GM19238 (cell line): ENCODE results near the gene NUAK1.

Experiments
- DNase-seq: peaks from one replicate; pipeline ENCODE4 v3.0.0; 2011; ENCODE audit warnings: low spot score; ENCODE audit not compliant: insufficient read length

NUAK1 gene

DNA sequence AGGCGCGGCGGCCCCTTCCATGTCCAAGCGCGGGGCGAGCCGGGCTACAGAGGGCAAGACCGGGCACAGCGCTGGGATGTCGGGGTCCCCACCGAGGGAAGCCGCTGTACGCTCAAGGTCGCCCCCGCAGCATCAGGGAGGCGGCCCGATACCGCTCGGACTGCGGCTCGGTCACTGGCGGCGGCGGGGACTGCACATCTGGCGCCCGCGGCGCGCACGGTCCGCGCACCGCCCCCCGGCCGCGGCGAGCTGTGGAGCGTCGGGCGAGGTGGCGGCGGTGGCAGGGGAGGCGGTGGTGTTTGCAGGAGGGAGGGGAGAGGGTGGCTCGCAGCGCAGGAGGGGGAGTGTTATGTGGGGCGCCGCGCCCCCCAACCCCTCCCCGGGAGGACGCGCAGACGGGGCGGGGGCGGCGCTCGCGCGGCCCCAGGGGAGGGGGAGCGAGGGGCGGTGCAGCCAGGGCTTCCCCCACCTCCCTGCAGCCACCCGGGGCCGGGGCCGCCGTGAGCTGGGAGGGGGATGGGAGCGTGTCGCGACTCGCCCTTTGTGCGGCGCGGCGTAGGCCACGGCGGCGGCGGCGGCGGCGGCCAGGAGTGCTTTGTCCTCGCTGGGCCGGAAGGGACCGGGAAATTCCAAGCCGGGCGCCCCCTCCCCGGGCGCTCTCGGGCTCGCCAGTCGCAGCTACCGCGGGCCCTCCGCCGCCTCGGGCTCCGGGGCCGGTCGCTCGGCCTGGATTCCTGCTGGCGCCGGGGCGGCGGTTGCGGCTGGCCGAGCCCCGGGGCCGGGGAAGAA is at the start of gene NUAK1:
Gene NUAK1, minus strand, starts transcription at position 322 of the 789 bp plus-strand sequence. Its CDS starts 301 bp downstream, at position 21.
- DNase-seq = no peak

DNA sequence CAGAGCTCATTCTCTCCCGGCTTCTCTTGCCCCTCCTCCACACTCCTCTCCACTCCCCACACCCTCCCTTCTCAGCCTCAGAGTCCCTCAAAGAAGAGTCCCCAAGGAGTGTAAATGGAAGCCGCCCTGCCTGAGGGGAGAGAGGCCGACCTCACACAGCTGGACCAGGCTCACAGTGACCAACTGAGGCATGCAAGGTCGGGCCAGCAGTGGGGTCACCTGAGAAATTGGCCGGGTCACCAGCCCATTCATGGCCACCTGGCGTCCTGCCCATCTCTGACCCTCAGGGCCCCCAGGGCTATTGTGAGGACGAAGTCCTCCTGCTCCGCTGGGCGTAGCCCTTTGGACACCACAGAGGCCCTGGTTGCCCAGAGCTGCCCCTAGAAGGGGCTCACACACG is 49.5 kb upstream of the NUAK1 start:
- no peak for DNase-seq

DNA sequence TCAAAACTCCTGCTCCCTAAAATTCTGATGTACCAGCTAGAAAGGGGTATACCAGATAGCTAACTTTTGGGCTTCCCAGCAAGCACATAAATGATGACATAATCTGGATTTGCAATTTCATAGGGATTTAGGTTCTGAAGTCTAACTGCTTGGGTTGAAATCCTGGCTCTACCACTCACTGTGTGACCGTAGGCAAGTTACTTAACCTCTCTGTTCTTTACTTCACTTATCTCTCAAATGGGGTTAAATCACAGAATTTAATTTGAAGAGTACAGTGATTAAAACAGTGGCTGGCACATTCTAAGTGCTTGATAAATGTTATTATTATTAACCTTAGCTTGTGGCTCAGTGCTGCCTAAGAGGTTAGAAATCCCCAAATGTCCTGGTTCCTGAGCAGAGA is 49.1 kb upstream of the NUAK1 start:
- no peak for DNase-seq

DNA sequence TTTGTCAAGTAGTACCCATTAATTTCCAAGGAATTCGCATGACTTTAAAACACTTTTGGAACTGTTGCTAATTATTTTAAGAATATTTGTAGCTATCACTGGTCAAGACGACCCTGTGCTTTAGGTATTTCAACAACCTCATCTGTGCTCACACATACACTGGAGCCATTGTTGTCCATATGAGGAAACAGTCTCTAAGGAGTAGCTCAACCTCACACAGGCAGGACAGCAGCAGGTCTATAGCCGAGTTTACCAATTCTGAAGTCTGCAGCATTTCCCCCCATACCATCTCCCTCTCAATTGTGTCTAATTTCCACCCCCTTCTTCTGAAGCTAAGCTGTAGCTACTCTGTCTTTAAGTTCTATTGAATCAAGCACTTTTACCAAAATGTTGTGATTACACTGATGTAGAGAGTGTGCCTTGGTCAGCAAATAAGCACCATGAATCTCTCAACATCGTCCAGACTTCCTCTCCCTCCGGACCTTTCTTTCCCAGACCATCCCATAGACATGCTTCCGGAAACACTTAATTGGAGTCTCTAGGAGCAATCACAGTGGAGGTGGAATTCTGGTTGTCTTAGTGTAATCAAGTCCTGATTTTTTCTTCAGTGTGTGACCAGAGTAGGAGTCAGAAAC is 48.5 kb upstream of the NUAK1 start:
- no peak for DNase-seq

DNA sequence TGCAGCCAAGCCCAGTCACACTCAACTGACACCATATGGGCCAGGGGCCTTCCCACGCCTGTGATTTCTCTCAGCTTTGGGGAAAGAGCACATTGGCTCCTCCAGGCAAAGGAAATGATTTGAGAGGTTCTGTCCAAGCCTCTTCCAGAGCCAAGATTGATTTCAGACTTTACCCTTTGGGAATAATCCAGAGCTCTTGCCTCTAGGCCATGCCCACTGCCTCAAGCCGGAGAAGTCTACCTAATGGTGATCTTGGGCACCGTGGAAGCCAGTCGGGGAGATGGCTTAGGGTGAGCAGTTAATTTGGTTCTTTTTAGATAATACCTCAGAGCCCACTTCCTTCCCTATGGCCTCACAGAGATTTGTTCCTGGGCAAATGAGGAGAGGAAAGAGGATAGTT is 45.0 kb upstream of the NUAK1 start:
- no peak for DNase-seq

DNA sequence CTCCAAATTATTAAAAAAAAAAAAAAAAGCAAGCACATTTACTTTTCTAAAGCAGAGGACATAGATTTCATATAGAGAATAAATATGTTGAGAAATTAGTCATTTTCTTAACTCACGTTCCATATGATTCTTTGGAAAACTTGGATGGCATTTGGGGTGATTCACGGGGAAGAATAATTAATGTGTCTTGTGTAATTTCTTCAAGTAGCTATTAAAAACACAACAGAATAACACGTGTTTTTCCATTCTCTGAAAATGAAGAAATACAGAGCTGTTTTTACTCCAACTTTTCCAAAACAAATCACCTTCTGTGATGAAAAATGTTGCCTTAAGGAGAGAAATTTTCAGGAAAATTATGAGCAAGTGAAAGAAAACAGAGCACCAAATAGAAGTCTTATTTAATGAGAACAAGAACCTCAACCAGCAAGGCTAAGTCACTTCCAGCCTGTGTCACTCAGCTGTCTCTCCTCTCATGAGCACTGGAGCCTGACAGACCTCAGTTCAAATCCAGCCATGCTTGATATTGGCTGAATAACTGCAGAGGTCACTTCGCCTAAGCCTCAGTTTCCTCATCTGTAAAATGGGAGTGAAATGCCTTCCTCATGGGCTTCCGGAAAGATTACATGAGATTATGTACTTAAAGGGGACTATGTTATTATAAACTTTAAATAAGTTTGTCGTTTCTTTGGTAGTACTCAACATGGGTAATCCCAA is 42.8 kb upstream of the NUAK1 start:
- DNase-seq = no peak

DNA sequence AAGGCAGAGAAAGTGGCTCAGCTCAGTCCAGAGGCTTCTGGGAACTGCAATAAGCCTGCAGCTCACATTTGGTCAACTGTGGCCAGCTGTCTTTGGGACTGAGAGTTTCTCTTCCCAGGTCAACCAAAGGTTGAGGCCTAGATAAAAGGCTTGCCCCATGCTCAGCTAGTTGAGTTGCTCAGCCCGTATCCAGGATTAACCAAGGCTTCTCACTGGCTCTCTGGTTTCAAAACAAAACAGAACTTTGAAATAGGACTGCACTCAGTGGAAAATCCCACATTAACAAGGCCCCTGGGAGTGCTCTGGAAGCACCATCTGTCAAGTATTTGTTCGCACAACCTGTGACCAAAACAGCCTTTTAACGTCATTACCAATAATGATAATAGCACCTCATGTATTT is 40.3 kb upstream of the NUAK1 start:
- no peak for DNase-seq

DNA sequence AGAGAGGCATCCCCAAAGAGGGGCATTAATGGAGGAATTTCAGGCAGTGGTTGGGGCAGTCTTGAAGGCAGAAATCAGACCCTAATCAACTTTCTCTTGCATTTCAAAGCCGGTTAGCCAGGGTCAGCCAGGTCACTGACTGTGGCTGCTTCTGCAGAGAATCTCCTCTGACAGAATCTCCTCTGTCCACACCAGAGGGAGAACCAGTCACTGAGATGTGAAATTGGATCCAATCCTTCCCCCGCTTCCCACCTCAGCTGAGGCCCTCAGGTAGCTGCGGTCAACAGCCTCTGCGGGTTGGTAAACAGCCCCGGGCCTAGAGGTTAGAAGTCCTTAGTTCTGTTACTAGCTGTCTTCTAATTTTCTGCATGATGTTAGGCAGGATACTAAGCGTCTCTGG is 39.8 kb upstream of the NUAK1 start:
- DNase-seq = no peak

DNA sequence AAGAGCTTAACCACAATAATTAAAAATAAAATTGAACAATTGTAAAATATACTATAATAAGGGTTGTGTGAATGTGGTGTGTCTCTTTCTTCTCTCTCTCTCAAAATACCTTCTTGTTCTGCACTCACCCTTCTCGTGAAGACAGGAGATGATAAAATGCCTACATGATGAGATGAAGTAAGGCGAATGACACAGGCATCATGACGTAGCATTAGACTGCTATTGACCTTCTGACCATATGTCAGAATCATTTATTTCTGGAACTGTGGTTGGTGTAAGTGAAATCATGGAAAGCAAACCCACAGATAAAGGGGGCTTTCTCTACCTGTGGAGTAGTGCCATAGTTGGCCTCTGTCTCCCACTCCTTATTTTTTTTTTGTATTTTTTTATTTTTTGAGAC is 37.8 kb upstream of the NUAK1 start:
- DNase-seq = no peak

DNA sequence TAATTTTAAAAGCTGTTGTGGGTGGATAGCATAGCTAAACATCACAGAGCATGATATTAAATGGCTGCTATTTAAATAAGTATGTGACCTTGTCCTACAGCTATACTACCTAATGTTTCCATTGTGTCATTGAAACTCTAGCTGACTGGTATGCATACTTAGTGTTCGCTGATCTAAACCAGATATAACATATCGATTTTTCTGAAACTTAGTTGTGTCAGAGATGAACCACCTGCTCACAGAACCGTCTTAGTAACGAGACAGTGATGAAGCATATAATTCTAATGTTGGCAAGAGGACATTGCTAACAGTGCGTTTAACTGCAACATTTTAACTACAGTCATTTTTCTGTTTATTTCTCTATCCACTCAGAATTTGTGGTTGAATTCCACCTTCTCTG is 36.1 kb upstream of the NUAK1 start:
- no peak for DNase-seq

DNA sequence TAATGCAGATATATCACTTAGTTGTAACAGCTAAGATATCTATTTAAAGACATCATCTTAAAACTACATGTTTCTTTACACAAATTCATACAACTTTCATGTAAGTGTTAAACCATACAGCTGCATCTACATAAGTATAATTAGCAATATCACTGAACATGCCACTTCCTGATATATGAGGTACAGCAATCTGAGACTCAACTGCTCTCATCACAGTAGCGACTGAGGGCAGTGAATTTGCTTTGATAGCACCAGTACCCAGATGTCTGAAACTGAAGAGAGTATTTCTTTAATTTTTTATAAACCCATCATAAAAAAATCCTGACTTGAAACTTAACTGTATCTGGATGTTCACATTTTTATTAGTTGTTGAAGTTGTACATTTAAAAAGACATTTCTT is 34.7 kb upstream of the NUAK1 start:
- no peak for DNase-seq

DNA sequence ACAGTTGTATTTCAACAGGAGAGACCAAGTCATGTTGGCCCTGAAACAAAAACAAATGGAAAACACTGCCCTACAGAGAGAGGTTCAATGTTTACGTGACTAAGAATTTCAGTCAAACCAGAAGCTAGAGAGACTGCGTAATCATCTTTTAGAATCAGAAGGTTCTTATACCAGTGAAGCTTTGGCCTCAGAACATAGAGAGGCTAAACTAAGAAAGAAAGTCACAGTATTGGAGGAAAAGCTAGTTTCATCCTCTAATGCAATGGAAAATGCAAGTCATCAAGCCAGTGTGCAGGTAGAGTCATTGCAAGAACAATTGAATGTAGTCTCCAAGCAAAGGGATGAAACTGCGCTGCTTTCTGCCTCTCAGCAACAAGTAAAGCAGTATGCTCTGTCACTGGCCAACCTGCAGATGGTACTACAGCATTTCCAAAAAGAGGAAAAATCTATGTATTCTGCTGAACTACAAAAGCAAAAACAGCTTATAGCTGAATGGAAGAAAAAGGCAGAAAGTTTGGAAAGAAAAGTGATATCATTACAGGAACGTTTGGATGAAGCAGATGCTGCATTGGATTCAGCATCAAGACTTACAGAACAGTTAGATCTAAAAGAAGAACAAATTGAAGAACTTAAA is 32.5 kb upstream of the NUAK1 start:
- no peak for DNase-seq

DNA sequence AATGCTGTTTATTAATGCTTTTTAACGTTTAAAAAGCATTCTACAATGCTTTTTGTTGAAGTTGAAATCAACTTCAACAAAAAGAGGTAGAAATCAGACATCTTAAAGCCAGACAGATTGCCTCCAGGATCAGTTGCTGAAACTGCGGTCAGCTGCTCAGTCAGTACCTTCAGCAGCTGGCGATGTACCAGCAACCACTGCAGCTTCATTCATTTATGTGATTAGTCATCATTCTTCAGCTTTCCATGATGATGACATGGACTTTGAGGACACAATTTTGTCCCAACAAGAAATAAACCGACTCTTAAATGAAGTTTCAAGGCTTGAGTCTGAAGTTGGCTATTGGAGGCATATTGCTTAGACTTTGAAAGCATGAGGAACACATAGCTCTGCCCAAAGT is 31.5 kb upstream of the NUAK1 start:
- DNase-seq = no peak

DNA sequence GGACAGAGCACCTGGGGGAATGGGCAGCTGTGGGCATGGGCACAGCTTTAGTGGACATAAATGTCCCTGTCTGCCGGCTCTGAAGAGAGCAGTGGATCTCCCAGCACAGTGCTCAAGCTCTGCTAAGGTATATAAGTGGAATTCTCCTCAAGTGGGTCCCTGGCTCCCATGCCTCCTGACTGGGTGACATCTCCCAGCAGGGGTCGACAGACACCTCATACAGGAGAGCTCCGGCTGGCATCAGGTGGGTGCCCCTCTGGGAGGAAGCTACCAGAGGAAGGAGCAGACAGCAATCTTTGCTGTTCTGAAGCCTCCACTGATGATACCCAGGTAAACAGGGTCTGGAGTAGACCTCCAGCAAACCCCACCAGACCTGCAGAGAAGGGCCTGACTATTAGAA is 25.0 kb upstream of the NUAK1 start:
- DNase-seq = no peak

DNA sequence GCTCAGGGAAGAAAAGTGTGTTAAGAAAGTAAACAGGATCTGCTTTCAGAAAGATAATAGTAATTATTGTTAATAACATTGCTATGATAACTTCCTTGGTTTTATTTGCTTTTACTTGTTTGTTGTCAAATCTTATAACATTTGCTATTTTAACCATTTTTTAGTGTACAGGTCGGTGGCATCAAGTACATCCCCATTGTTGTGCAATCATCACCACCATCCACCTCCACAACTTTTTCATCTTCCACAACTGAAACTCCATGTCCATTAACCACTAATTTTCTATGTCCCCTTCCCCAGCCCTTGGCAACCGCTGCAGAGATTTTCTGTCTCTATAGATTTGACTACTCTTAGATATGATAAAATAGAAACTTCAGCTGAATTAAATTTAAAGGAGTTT is 22.7 kb upstream of the NUAK1 start:
- DNase-seq = no peak

DNA sequence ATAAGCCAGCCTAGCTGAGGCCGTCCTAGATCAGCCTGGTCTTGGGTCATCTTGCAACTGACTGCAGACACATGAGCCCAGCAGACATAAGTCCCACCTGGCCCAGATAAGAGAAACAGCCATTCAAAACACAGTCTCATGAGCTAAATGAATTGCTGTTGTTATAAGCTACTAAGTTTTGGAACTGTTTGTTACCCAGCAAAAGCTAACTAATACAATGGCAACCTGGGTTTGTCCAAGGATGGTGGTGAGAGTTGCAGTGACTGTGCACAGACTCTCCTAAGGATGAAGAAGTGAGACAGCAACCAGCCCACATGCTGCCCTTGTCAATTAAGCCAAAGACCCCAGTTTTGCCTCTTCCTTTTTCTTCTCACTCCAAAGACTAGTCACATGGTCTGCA is 22.2 kb upstream of the NUAK1 start:
- no peak for DNase-seq

DNA sequence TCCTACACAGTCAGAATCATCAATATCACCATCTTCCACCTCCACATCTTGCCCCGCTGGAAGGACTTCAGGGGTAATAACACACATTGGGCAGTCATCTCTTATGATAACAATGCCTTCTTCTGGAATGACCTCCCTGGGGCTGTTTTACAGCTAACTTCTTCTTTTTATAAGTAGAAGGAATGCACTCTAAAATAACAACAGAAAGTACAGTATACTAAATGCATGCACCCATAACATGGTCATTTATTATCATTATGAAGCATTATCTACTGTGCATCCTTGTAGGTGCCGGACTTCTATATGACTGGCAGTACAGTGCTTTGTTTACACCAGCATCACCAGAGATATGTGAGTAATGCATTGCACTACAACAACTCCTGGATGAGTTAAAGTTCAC is 19.0 kb upstream of the NUAK1 start:
- no peak for DNase-seq

DNA sequence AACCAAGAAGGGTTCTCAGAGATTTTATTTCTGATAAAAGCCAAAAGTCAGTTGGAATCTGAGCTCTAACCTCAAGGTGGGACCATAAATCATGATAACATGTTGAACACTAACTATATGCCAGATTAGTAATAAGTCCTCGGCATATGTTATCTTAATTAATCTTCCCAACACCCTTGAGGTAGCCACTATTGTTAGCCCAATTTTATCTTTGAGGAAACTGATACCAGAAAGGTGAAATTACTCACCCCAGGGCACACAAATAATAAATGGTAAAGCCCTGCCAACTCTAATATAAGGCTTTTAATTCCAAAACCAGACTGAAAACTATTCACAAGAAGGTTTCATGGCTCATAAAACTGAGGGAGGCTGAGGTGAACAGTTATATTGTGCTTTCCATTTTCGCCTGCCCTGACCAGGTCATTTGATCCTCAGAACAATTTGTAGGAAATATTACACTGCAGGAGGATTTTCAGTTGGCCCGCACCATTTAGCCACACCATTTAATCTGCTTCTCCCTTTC is 16.1 kb upstream of the NUAK1 start:
- no peak for DNase-seq

DNA sequence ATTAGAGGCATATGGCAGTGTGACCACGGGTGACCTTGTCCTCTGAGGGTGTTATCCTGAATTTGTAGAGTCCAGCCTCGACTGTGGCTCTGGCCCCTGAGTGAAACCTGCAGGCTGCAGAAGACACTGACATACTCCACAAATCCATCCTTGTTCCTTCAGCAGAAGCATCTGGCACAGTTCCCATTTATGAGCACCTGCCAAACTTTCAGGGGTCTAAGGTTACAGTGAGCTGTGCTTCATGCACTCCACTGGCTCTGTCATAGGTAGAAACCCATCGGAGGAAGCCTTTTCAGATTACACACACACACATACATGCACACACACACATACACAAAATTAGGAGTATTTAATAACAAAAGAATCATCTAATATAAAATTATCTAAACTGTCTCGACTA is 13.6 kb upstream of the NUAK1 start:
- no peak for DNase-seq

DNA sequence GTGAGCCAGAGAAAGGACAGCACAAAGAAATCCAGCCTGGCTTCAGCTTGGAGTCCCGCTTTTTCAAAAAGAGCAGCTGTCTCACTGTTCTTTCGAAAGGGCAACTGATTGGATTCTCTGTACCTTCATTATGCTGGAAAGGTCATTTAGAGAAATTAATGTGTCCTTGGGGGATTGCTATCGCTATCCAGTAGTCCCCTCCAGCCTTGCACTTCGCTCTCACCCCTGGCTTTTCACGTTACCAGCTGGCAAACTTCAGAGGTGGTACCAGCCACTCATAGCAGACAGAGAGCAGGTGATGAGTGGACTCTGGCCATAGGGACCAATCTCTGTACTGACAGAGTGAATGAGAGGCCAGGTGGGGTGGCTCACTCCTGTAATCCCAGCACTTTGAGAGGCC is 11.8 kb upstream of the NUAK1 start:
- no peak for DNase-seq

DNA sequence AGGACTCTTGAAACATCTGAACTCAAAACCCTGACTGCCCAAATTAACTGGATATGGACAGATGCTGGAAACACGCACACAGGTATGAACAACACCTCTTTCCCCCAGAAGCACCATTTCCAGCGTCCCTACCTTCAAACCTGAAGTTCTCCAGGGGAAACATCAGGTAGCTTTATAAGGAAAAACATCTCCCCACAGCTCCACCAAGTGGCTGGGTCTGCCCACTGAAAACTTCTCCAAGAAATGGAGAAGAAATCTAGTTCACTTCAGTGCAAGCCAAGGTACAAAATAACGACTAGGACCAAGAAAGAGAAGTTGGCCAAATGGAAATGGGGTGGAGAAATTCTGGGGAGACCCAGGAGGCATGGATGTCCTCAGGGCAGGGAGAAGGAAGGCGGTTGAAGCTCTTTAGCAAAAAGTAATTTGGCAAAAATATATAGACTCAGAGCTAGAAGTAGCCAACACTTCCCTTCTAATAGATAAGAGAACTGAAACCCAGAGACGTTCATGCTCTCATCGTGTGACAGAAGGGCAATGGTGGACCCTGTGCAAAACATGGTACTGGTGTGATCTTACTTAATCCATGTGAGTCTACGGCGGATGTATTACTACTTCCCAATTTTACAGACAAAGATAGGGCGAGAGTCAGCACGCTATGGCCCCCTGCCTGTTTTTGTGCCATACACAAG is 10.5 kb upstream of the NUAK1 start:
- DNase-seq = no peak
